IMR-90 (cell line): ENCODE data around the gene SIPA1L3. TPM values are rescaled to one million over a fixed set of nuclear protein-coding genes. Genes with fewer than 3 reads are reported as not detected.

Experiments
- ATAC-seq: fragments of 200-7000 bp; cut with Tn5 transposase; 2 replicates; pipeline ENCODE4 v1.9.1; 2020; ENCODE audit warnings: low read depth, mild to moderate bottlenecking, moderate library complexity
- BruUV-seq: library from RNA; stranded (reverse); fragments of 400-500 nt; replicated peaks from 2 replicates; lab custom pipeline; 2021; lab: Mats Ljungman, UMichigan
- CTCF ChIA-PET: fragments of 300-600 bp; formaldehyde crosslinking; extraction: SDS; loops from one replicate; lab custom pipeline; 2021; ENCODE audit warnings: antibody characterized with exemption; lab: Yijun Ruan, JAX
- POLR2A ChIA-PET: fragments of 300-600 bp; sonication (Branson Sonifier 250); formaldehyde crosslinking; loops from one replicate; lab custom pipeline; 2022; ENCODE audit warnings: antibody characterized with exemption; ENCODE audit not compliant: unreplicated experiment; lab: Charles Lee
- DNase-seq: peaks from one replicate; pipeline ENCODE4 v3.0.0; 2013
- H2AFZ ChIP-seq: replicated peaks from 2 replicates; pipeline ENCODE3; 2013; ENCODE audit warnings: low read length, mild to moderate bottlenecking; ENCODE audit not compliant: poor library complexity
- H2AK5ac ChIP-seq: 2 replicates; pipeline ENCODE4 v1.6.1; 2013; ENCODE audit warnings: low read depth, low read length, inconsistent platforms
- H2AK9ac ChIP-seq: replicated peaks from 2 replicates; pipeline ENCODE3; 2013; ENCODE audit warnings: mild to moderate bottlenecking, low read depth, low read length, moderate library complexity; ENCODE audit not compliant: poor library complexity
- H2BK120ac ChIP-seq: 2 replicates; pipeline ENCODE4 v1.6.1; 2013; ENCODE audit warnings: low read depth, low read length, inconsistent platforms
- H2BK15ac ChIP-seq: 3 replicates; pipeline ENCODE4 v1.6.1; 2013; ENCODE audit warnings: low read depth, low read length, inconsistent platforms
- H2BK20ac ChIP-seq: 2 replicates; pipeline ENCODE4 v1.6.1; 2013; ENCODE audit warnings: low read depth, mild to moderate bottlenecking, inconsistent platforms, low read length, moderate library complexity
- H2BK5ac ChIP-seq: 2 replicates; pipeline ENCODE4 v1.6.1; 2013; ENCODE audit warnings: mild to moderate bottlenecking, low read depth, low read length, inconsistent platforms; ENCODE audit not compliant: poor library complexity, severe bottlenecking
- H3K14ac ChIP-seq: replicated peaks from 2 replicates; pipeline ENCODE4 v1.6.1; 2013; ENCODE audit warnings: low read depth, low read length, inconsistent platforms
- H3K18ac ChIP-seq: 2 replicates; pipeline ENCODE4 v1.6.1; 2013; ENCODE audit warnings: low read depth, low read length, control low read depth
- H3K23ac ChIP-seq: 2 replicates; pipeline ENCODE4 v1.6.1; 2013; ENCODE audit warnings: low read depth, low read length, inconsistent platforms
- H3K27ac ChIP-seq: 2 replicates; pipeline ENCODE4 v1.5.1; 2013; ENCODE audit warnings: mild to moderate bottlenecking, control low read depth, low read length; ENCODE audit not compliant: insufficient read depth
- H3K27me3 ChIP-seq: 2 replicates; pipeline ENCODE4 v1.6.1; 2013; ENCODE audit warnings: low read length; ENCODE audit not compliant: control insufficient read depth, insufficient read depth
- H3K36me3 ChIP-seq: 2 replicates; pipeline ENCODE4 v1.6.1; 2013; ENCODE audit warnings: low read length, mixed read lengths; ENCODE audit not compliant: control insufficient read depth, insufficient read depth
- H3K4ac ChIP-seq: 2 replicates; pipeline ENCODE4 v1.6.1; 2013; ENCODE audit warnings: low read depth, low read length, inconsistent platforms
- H3K4me1 ChIP-seq: 2 replicates; pipeline ENCODE4 v1.6.1; 2013; ENCODE audit warnings: low read length, mixed read lengths; ENCODE audit not compliant: control insufficient read depth, insufficient read depth
- H3K4me2 ChIP-seq: 2 replicates; pipeline ENCODE4 v1.6.1; 2013; ENCODE audit warnings: low read depth, mild to moderate bottlenecking, control low read depth, low read length, moderate library complexity
- H3K4me3 ChIP-seq: 2 replicates; pipeline ENCODE4 v1.5.1; 2013; ENCODE audit warnings: low read depth, mild to moderate bottlenecking, control low read depth, low read length, moderate library complexity; ENCODE audit not compliant: insufficient read depth
- H3K56ac ChIP-seq: 2 replicates; pipeline ENCODE4 v1.6.1; 2013; ENCODE audit warnings: low read length, inconsistent platforms; ENCODE audit not compliant: insufficient read depth; ENCODE audit errors: extremely low read depth
- H3K79me1 ChIP-seq, 2 experiments: 2 replicates each; pipeline ENCODE4 v1.6.1; 2013; ENCODE audit warnings: low read length in 2 of 2, inconsistent platforms in 1 of 2, low read depth in 1 of 2
- H3K9ac ChIP-seq: 2 replicates; pipeline ENCODE4 v1.6.1; 2013; ENCODE audit warnings: low read depth, low read length, control low read depth
- H3K9me1 ChIP-seq: 2 replicates; pipeline ENCODE4 v1.6.1; 2013; ENCODE audit warnings: low read length, inconsistent platforms; ENCODE audit not compliant: insufficient read depth
- H3K9me3 ChIP-seq: 2 replicates; pipeline ENCODE4 v1.6.1; 2013; ENCODE audit warnings: low read length; ENCODE audit not compliant: control insufficient read depth, insufficient read depth
- H4K20me1 ChIP-seq: 2 replicates; pipeline ENCODE4 v1.6.1; 2013; ENCODE audit warnings: low read length, inconsistent platforms; ENCODE audit not compliant: insufficient read depth
- H4K5ac ChIP-seq: 2 replicates; pipeline ENCODE4 v1.6.1; 2013; ENCODE audit warnings: mild to moderate bottlenecking, low read depth, low read length, control low read depth
- H4K8ac ChIP-seq, 2 experiments: 2 replicates each; pipeline ENCODE4 v1.6.1; 2013; ENCODE audit warnings: low read depth in 2 of 2, low read length in 2 of 2, control low read depth in 1 of 2, inconsistent platforms in 1 of 2
- H4K91ac ChIP-seq: 2 replicates; pipeline ENCODE4 v1.6.1; 2013; ENCODE audit warnings: low read depth, low read length, inconsistent platforms; ENCODE audit not compliant: insufficient read depth
- CHD1 ChIP-seq: IDR thresholded peaks from 2 replicates; pipeline ENCODE4 v1.6.1; 2012; ENCODE audit warnings: low read depth, low read length, improper control_type of control experiment
- ELK1 ChIP-seq: fragments of 150-350 bp; IDR thresholded peaks from 2 replicates; pipeline ENCODE4 v1.6.1; 2016; ENCODE audit warnings: low read depth, mild to moderate bottlenecking, low read length, moderate library complexity, borderline replicate concordance
- FOS ChIP-seq: fragments of 150-350 bp; IDR thresholded peaks from 2 replicates; pipeline ENCODE4 v1.6.1; 2016; ENCODE audit warnings: low read depth, low read length
- MAFK ChIP-seq: IDR thresholded peaks from 2 replicates; pipeline ENCODE4 v1.6.1; 2012; ENCODE audit warnings: low read depth, low read length, improper control_type of control experiment
- MXI1 ChIP-seq: IDR thresholded peaks from 2 replicates; pipeline ENCODE4 v1.6.1; 2012; ENCODE audit warnings: low read depth, mild to moderate bottlenecking, low read length, moderate library complexity, borderline replicate concordance
- NFE2L2 ChIP-seq: fragments of 150-350 bp; IDR thresholded peaks from 2 replicates; pipeline ENCODE4 v1.6.1; 2016; ENCODE audit warnings: low read depth, mild to moderate bottlenecking, low read length
- RAD21 ChIP-seq: IDR thresholded peaks from 2 replicates; pipeline ENCODE4 v1.6.1; 2012; ENCODE audit warnings: low read length, improper control_type of control experiment
- RFX5 ChIP-seq: IDR thresholded peaks from 2 replicates; pipeline ENCODE4 v1.8.0; 2012; ENCODE audit warnings: low read depth, mild to moderate bottlenecking, low read length, moderate library complexity
- USF2 ChIP-seq: fragments of 150-350 bp; IDR thresholded peaks from 2 replicates; pipeline ENCODE4 v1.6.1; 2017; ENCODE audit warnings: mild to moderate bottlenecking, antibody characterized with exemption, low read length, low read depth
- WGBS, 2 experiments: methylation state at CpG; one replicate each; pipeline versions ENCODE4 v1.1.5 to v1.1.7; 2013; ENCODE audit warnings: missing lambda C conversion rate in 2 of 2; ENCODE audit not compliant: insufficient read length in 1 of 2; ENCODE audit errors: extremely low coverage in 2 of 2; 5-methylcytosine and 5-hydroxymethylcytosine counted together
- dilution Hi-C: fragments of 300-500 bp; cut with HindIII; formaldehyde crosslinking; loops from one replicate; pipeline ENCODE4 v1.14.3; 2018; ENCODE audit warnings: low sequenced_read_pairs; ENCODE audit not compliant: unreplicated experiment
- in situ Hi-C: fragments of 300-500 bp; cut with MboI; formaldehyde crosslinking; loops from 3 replicates; pipeline ENCODE4 v1.14.3; 2019; ENCODE audit warnings: low sequenced_read_pairs, inconsistent platforms, mixed read lengths
- intact Hi-C: fragments of 100-400 bp; cut with micrococcal nuclease; formaldehyde crosslinking; loops from 2 replicates; pipeline ENCODE4 v1.10.0; 2022
- polyA plus RNA-seq, 3 experiments: library from polyadenylated mRNA; depleted of rRNA; stranded (reverse); fragments of >200 nt; gene quantifications; 2 replicates each; pipeline ENCODE4 v1.2.3, GENCODE V29; 2012; ENCODE audit warnings: low replicate concordance in 1 of 3
- total RNA-seq: library from RNA; depleted of rRNA; stranded (reverse); fragments of >200 nt; gene quantifications from 2 replicates; pipeline ENCODE4 v1.2.3, GENCODE V29; 2012

The SIPA1L3 gene
- total and polyA plus RNA-seq, 2 of the 4 experiments (the other 2 are of a cell fraction): 4.1 to 9.4 TPM

GRCh38 chr19:37941782-37942515, 34.9 kb downstream of the SIPA1L3 start:
- ChIA-PET POLR2A (no interaction called here), CTCF (no interaction called here)
- H3K56ac ChIP-seq: no peak overlapping the region
- H2AK5ac ChIP-seq: no peak overlapping the region
- H3K27ac ChIP-seq: no peak overlapping the region
- H3K27me3 ChIP-seq: no peaks in the 10 kb centered on the region
- in situ Hi-C loops: no loop called here
- H3K9me1 ChIP-seq: peaks cover 5% of the 10 kb centered on the region
- H4K5ac ChIP-seq: no peak overlapping the region
- no peak overlapping the region for H3K4me3 ChIP-seq
- peaks cover 51 to 82% of the 10 kb centered on the region in 2 experiments for H3K79me1 ChIP-seq
- H2BK15ac ChIP-seq: no peak overlapping the region
- no peak for TF ChIP-seq MXI1
- no peak for TF ChIP-seq RAD21
- no peak for TF ChIP-seq MAFK
- no peak for TF ChIP-seq NFE2L2
- no peak for TF ChIP-seq FOS
- TF ChIP-seq USF2: no peak
- TF ChIP-seq RFX5: no peak
- TF ChIP-seq ELK1: no peak
- TF ChIP-seq CHD1: no peak
- H4K20me1 ChIP-seq: peaks cover 3% of the 10 kb centered on the region; the same call in 1 of the 2 replicates
- no peak overlapping the region for H3K4ac ChIP-seq
- WGBS, 2 experiments: 60% methylated on average over 1 of the region's 12 CpGs; no CpG with 5 or more reads in 1 of the 2 experiments
- no peak overlapping the region for H3K9ac ChIP-seq
- H3K4me2 ChIP-seq: no peak overlapping the region
- H3K9me3 ChIP-seq: no peaks in the 10 kb centered on the region
- no peak overlapping the region for H2AFZ ChIP-seq
- dilution Hi-C loops: no loop called here
- BruUV-seq: no TSS peak
- no peak overlapping the region for H3K14ac ChIP-seq
- intact Hi-C loops: no loop called here
- H3K23ac ChIP-seq: no peak overlapping the region
- H2BK20ac ChIP-seq: no peak overlapping the region
- H4K91ac ChIP-seq: no peak overlapping the region
- no peak overlapping the region for H2BK120ac ChIP-seq
- DNase-seq: no peak
- peaks cover 3% of the 10 kb centered on the region; the same call in 1 of the 2 replicates for H3K36me3 ChIP-seq
- H2BK5ac ChIP-seq: no peak overlapping the region
- H2AK9ac ChIP-seq: no peak overlapping the region
- H3K18ac ChIP-seq: no peak overlapping the region
- H4K8ac ChIP-seq: no peak overlapping the region
- no peak; the same call in 1 of the 2 replicates for ATAC-seq
- H3K4me1 ChIP-seq: 0 out of 2 replicates have a peak, but pooled peaks cover 1% of the 10 kb centered on the region
